Measurements from ENCODE around the gene MEN1. TPM values are rescaled to one million over a fixed set of nuclear protein-coding genes. Genes with fewer than 3 reads are reported as not detected.

MEN1 gene
- total RNA-seq, 1 experiment from 2014 or later = 54.5 TPM

DNA sequence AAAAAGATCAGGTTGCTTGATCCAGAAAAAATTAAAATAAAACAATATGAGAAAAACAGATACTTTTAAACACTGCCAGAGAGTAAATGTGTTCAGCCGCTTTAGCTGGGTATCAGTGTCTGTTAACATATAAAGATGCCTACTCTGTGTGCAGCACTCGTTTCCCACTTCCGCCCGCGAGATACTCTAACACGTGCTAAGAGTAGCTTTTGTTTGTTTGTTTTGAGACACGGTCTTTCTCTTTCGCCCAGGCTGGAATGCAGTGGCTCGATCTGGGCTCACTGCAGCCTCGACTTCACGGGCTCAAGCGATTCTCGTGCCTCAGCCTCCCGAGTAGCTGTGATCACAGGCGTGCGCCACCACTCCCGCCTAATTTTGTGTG, 531 bp upstream of the MEN1 start:
- intact Hi-C loops (cut with micrococcal nuclease; ENCODE audit: unreplicated experiment) (no loop called here), in situ Hi-C loops (cut with HindIII; ENCODE audit: low pct_unique_long_range_greater_than_20kb, low sequenced_read_pairs) (no loop called here)
- Histone ChIP-seq H3K36me3 (ENCODE audit: control insufficient read depth, insufficient read depth, low read length) (no peaks in the 10 kb centered on the region), H3K9me3 (ENCODE audit: control insufficient read depth, insufficient read depth, low read depth, low read length) (no peaks in the 10 kb centered on the region), H3K4me1 (ENCODE audit: control insufficient read depth, insufficient read depth, low read length) (peaks cover 5% of the 10 kb centered on the region; the same call in 1 of the 2 replicates), H3K4me3 (ENCODE audit: low read depth in 2 of 2, low read length in 2 of 2) (peak overlapping the region; percentile 73 to 79), H3K27ac (ENCODE audit: low read length) (peak overlapping the region; percentile 71), H3K27me3 (ENCODE audit: control insufficient read depth, insufficient read depth, low read length) (no peaks in the 10 kb centered on the region)
- peak; percentile 50 for ATAC-seq
- no peak for DNase-seq (ENCODE audit: low read depth, low spot score)
- BruUV-seq (replicated peaks) = no TSS peak
- POLR2A ChIA-PET = interaction anchor here (0.5 to 0.6 kb wide), 2 partner anchors 13 to 707 kb away, joined by 6 to 13 read pairs; no protein-coding TSS in a partner anchor
- TF ChIP-seq SIN3A (IDR thresholded peaks at IDR 0.05; ENCODE audit: borderline replicate concordance, insufficient read depth, low read depth, low read length) = no peak
- no peak for TF ChIP-seq TCF7L2 (IDR thresholded peaks at IDR 0.05; ENCODE audit: low read depth, low read length)
- no peak for TF ChIP-seq POLR2AphosphoS5 (IDR thresholded peaks at IDR 0.05; ENCODE audit: low read depth, low read length)
- TF ChIP-seq, protein P1, sequence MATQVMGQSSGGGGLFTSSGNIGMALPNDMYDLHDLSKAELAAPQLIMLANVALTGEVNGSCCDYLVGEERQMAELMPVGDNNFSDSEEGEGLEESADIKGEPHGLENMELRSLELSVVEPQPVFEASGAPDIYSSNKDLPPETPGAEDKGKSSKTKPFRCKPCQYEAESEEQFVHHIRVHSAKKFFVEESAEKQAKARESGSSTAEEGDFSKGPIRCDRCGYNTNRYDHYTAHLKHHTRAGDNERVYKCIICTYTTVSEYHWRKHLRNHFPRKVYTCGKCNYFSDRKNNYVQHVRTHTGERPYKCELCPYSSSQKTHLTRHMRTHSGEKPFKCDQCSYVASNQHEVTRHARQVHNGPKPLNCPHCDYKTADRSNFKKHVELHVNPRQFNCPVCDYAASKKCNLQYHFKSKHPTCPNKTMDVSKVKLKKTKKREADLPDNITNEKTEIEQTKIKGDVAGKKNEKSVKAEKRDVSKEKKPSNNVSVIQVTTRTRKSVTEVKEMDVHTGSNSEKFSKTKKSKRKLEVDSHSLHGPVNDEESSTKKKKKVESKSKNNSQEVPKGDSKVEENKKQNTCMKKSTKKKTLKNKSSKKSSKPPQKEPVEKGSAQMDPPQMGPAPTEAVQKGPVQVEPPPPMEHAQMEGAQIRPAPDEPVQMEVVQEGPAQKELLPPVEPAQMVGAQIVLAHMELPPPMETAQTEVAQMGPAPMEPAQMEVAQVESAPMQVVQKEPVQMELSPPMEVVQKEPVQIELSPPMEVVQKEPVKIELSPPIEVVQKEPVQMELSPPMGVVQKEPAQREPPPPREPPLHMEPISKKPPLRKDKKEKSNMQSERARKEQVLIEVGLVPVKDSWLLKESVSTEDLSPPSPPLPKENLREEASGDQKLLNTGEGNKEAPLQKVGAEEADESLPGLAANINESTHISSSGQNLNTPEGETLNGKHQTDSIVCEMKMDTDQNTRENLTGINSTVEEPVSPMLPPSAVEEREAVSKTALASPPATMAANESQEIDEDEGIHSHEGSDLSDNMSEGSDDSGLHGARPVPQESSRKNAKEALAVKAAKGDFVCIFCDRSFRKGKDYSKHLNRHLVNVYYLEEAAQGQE (IDR thresholded peaks at IDR 0.05; ENCODE audit: insufficient read depth in 1 of 2, low read depth in 2 of 2, low read length in 1 of 2) = no peak
- TF ChIP-seq, protein P2, sequence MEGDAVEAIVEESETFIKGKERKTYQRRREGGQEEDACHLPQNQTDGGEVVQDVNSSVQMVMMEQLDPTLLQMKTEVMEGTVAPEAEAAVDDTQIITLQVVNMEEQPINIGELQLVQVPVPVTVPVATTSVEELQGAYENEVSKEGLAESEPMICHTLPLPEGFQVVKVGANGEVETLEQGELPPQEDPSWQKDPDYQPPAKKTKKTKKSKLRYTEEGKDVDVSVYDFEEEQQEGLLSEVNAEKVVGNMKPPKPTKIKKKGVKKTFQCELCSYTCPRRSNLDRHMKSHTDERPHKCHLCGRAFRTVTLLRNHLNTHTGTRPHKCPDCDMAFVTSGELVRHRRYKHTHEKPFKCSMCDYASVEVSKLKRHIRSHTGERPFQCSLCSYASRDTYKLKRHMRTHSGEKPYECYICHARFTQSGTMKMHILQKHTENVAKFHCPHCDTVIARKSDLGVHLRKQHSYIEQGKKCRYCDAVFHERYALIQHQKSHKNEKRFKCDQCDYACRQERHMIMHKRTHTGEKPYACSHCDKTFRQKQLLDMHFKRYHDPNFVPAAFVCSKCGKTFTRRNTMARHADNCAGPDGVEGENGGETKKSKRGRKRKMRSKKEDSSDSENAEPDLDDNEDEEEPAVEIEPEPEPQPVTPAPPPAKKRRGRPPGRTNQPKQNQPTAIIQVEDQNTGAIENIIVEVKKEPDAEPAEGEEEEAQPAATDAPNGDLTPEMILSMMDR (IDR thresholded peaks at IDR 0.05) = no peak
- CTCF ChIA-PET = no interaction called here

DNA sequence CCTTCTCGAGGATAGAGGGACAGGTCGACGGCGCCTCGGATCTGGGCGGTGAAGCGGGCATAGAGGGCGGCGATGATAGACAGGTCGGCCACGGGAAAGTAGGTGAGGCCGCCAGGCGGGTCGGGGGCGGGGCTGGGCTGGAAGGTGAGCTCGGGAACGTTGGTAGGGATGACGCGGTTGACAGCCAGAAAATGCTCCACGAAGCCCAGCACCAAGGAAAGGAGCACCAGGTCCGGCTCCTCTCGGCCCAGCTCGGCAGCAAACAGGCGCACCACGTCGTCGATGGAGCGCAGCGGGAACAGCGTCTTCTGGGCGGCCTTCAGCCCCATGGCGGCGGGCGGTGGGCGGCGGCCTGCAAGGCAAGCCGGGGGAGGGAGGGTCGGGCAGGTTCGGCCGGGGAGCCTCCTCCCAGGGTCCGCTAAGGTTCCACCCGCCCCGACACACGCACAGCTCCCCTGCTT, 540 bp downstream of the MEN1 start:
- ChIA-PET POLR2A (no interaction called here), CTCF (interaction anchor here (0.8 kb wide), 1 partner anchor 78 kb away, joined by 3 read pairs; no protein-coding TSS in a partner anchor)
- Histone ChIP-seq H3K27me3 (ENCODE audit: control insufficient read depth, insufficient read depth, low read length) (no peaks in the 10 kb centered on the region), H3K36me3 (ENCODE audit: control insufficient read depth, insufficient read depth, low read length) (no peaks in the 10 kb centered on the region), H3K9me3 (ENCODE audit: control insufficient read depth, insufficient read depth, low read depth, low read length) (no peaks in the 10 kb centered on the region), H3K4me3 (ENCODE audit: low read depth in 2 of 2, low read length in 2 of 2) (peak overlapping the region; percentile 73 to 79), H3K4me1 (ENCODE audit: control insufficient read depth, insufficient read depth, low read length) (peaks cover 5% of the 10 kb centered on the region; the same call in 1 of the 2 replicates), H3K27ac (ENCODE audit: low read length) (peak overlapping the region; percentile 81)
- TF ChIP-seq, protein P2 (IDR thresholded peaks at IDR 0.05) = no peak
- TF ChIP-seq SIN3A (IDR thresholded peaks at IDR 0.05; ENCODE audit: borderline replicate concordance, insufficient read depth, low read depth, low read length) (no peak), TCF7L2 (IDR thresholded peaks at IDR 0.05; ENCODE audit: low read depth, low read length) (no peak), POLR2AphosphoS5 (IDR thresholded peaks at IDR 0.05; ENCODE audit: low read depth, low read length) (no peak)
- TF ChIP-seq, protein P1 (IDR thresholded peaks at IDR 0.05; ENCODE audit: insufficient read depth in 1 of 2, low read depth in 2 of 2, low read length in 1 of 2) = no peak
- ATAC-seq (peak; percentile 23), DNase-seq (ENCODE audit: low read depth, low spot score) (no peak)
- BruUV-seq (replicated peaks) = no TSS peak
- in situ Hi-C loops (cut with HindIII; ENCODE audit: low pct_unique_long_range_greater_than_20kb, low sequenced_read_pairs) (no loop called here), intact Hi-C loops (cut with micrococcal nuclease; ENCODE audit: unreplicated experiment) (no loop called here)

All from Panc1 (cell line).